Placental epithelial cell (primary cell): ENCODE measurements around the gene AQP6. TPM values are rescaled to one million over a fixed set of nuclear protein-coding genes. Genes with fewer than 3 reads are reported as not detected.

Experiments used
- total RNA-seq: library from RNA; depleted of rRNA; stranded (reverse); fragments of >200 nt; gene quantifications from 2 replicates; pipeline ENCODE4 v1.2.3, GENCODE V29; 2012

The AQP6 gene, protein sequence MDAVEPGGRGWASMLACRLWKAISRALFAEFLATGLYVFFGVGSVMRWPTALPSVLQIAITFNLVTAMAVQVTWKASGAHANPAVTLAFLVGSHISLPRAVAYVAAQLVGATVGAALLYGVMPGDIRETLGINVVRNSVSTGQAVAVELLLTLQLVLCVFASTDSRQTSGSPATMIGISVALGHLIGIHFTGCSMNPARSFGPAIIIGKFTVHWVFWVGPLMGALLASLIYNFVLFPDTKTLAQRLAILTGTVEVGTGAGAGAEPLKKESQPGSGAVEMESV
- total RNA-seq = not detected in 2 replicates

DNA sequence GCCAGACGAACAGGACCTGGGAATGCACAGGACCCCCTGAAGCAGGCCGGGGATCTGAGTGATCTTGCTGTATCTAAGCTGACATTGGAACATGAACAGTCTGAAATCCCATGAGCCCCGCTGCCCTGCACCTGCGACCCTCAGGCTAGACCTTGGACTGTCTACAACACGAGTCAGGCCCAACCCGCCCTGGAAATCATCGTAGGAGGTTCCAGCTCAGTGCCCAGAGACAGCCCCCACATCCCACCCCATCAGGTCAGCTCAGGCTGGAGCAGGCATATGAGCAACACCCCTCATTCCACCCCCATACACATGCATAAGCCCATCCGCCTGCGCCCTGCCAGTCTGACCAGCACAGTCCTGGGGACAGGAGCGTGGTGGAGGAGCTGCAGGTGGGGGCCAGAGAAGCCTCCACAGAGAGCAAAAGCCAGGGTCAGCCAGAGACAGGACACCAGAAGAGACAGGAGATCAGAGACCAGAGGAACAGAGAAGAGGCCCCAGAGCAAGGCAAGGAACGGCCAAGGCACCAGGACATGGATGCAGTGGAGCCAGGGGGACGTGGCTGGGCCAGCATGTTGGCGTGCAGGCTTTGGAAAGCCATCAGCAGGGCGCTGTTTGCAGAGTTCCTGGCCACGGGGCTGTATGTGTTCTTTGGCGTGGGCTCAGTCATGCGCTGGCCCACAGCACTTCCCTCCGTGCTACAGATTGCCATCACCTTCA lies at the start of gene AQP6:
TSS of gene AQP6 (plus strand) at position 307 of the 720 bp plus-strand sequence. CDS start at position 534, 227 bp downstream.

GRCh38 chr12:49950273-49951251 lies 22.2 kb upstream of the AQP6 start, which contains the start of gene AQP2:
Gene AQP2 (plus strand): TSS chr12:49950737. CDS start chr12:49950831, 94 bp downstream.

GRCh38 chr12:49961111-49961922 lies 11.4 kb upstream of the AQP6 start, which contains the start of gene AQP5:
Gene AQP5 (plus strand): TSS chr12:49961872. CDS start chr12:49962018, 146 bp downstream.

GRCh38 chr12:50025187-50026059 lies 52.7 kb downstream of the AQP6 start, which contains the start of gene RACGAP1:
Gene RACGAP1 (minus strand): TSS chr12:50025494. CDS start chr12:50016715, 8,779 bp downstream.

Other genes starting within 250 kb of the AQP6 start
- 270 and 482 TPM in 2 replicates for gene TMBIM6, start 231.4 kb upstream of the AQP6 start, total RNA-seq
- 24.7 and 41.1 TPM in 2 replicates for gene NCKAP5L, start 144.5 kb upstream of the AQP6 start, total RNA-seq
- 4.3 and 4.7 TPM in 2 replicates for gene BCDIN3D, start 129.8 kb upstream of the AQP6 start, total RNA-seq
- under 0.01 TPM in 2 replicates for gene FAIM2, start 69.0 kb upstream of the AQP6 start, total RNA-seq
- gene AQP2, start 22.2 kb upstream of the AQP6 start, total RNA-seq = not detected in 2 replicates
- gene AQP5, start 11.1 kb upstream of the AQP6 start, total RNA-seq = not detected in 2 replicates
- gene RACGAP1, start 52.5 kb downstream of the AQP6 start, total RNA-seq = 27.9 and 39.0 TPM in 2 replicates
- gene ASIC1, start 84.6 kb downstream of the AQP6 start, total RNA-seq = 0.65 and 1.2 TPM in 2 replicates
- 55.7 and 95.2 TPM in 2 replicates for gene SMARCD1, start 112.4 kb downstream of the AQP6 start, total RNA-seq
- 1.2 TPM in 1 of 2 replicates, not detected in the other for gene GPD1, start 131.1 kb downstream of the AQP6 start, total RNA-seq
- gene COX14, start 139.3 kb downstream of the AQP6 start, total RNA-seq = 25.9 and 28.0 TPM in 2 replicates
- gene CERS5, start 194.4 kb downstream of the AQP6 start, total RNA-seq = 28.3 and 35.1 TPM in 2 replicates